Measurements from ENCODE around the gene ME3.

ME3 gene

GRCh38 chr11:86692317-86692716 is 19.9 kb upstream of the ME3 start:
- no peak for DNase-seq

DNA sequence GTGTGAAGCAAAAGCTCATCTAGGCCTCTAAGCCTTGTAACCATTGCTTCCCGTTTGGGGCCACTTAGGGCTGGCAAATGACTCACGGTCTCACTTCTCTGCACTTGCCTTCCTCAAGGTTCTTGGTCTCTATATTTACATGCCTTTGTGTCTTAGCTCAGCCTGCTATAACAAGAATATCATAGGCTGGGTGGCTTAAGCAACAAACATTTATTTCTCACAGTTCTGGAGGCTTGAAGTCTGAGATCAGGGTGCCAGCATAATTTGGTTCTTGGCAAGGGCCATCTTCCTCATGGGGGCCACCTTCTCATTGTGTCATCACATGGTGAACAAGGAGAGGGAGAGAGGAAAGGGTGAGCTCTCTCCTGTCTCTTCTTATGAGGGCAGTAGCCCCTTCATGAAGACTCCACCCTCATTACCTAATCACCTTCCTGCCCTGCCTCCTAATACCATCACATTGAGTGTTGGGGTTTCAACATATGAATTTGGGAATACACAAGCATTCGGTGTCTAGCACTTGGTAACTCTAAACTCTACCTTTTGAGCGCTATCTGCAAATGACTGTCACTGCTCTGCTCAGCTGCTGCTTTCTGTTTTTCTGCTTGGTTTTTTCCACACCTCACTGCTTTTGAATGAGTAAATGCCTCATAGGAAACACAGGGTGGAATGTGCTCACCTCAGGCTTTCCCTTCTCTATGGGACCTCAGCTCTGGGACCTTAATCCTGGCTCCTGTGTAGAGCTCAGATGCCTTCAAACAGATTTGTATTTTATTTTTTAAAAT is 16.2 kb upstream of the ME3 start:
- DNase-seq, result peak; percentile 95

DNA sequence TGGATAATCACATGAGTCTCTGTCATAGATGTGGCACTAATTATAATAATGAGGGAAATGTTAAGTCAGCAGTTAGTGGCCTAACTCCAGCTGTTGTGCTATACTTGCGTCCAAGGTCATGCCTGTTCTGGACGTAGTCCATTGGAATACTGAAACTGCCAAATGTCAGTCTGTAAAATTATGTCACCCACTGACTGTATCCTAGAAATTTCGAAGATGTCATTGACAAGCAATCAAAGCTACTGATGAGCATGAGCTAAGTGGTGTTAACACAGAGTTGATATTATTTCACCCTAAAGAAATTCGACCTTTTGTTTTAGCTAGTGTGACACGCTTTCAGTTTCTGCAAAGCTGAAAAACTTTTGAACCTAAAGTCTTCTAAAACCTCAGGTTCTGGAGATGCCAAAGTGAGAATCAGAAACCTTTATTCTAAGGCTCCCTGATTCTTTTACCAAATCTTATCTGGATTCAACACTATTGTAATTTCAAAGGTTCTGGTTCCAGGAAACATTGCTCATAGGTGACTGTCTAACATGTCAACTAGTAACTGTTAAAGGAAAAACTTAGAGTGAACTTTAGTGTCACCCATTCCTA is 14.9 kb upstream of the ME3 start:
- no peak for DNase-seq

DNA sequence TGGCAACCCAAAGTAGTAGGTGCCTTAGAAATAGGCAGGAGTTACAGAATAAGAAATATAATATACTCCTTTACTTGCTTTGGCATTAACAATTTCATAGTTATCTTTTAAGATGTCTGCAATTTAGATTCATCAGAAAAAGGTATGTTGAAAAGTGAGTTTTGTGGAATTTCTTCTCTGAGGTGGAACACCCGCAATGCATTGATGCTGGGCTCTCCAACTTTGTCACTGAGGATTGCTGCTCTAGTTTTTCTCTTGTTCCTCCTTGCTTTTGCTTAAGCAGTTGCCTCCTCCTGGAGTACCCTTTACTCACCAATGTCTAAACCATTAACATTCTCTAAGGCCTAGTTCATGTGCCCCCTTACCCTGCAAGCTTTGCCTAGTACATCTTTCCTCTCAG is 14.1 kb upstream of the ME3 start:
- no peak for DNase-seq

DNA sequence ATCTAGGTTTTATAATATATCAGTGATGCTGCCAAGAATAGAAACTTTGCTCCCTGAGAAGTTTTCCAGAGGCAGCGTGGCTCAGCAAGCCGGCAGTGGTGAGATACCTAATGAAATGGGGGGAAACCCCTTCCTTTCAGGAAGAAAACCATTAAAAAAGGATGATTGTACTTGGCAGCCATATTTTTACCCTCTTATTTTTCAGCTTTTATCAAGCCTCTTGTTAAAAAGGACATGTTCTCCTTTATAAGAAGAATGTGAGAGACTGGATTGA is 9.0 kb upstream of the ME3 start:
- DNase-seq, result no peak

DNA sequence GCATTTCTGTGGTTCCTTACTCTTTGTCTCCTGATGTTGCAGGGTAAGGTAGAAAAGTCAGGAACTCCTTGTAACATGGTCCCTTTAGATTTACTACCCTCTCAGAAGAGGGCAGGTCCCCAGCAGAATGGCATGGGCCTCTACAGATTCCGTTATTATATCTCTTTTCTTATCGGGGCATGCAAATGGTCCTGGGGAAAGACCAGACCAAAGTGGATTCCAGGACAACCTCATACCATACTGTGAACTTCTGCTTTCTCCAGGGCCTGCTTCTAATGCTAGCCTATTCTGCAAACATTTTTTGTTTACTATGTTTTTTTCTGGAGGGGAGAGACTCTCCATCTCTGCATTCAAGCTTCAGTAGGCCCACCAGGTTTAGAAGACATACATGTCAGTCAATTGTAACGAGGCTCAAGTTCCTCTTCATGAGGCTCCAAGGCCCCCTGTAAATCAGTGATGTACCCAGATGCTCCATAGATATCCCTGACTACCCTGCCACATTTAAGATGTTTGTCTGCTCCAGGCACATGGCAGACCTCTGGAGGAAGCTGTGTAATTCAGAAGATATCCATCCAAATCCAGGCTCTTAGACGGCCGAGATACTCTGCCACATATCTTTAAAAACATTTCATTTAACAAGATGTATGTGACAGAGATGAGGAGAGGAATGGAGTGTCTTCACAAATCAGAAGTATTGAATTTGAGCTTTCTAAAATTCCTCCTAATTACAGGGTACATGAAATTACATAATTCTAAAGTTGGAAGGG is 8.5 kb upstream of the ME3 start:
- no peak for DNase-seq

- no peak for DNase-seq
These were observed 6.4 kb upstream of the ME3 start for GRCh38 chr11:86678823-86679222.

DNA sequence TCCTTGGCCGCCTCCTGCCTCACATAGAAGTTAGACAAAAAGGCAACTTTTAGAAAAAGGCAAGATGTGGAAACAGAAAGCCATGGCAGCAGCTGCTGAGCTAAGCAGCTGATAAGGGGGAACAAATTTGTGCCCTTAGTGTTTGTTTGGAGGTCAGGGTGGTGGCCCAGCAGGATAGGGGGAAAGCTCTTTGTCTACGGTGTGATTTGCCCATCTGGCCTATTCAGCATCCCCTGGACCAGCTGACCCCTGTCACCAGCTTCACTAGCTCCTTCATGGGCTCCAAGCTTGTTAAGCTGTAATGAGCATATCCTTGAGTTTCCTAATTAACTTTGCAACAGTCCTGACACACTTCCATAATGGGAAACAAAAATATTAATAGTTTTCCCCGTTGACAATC is 5.9 kb upstream of the ME3 start:
- DNase-seq, result no peak

DNA sequence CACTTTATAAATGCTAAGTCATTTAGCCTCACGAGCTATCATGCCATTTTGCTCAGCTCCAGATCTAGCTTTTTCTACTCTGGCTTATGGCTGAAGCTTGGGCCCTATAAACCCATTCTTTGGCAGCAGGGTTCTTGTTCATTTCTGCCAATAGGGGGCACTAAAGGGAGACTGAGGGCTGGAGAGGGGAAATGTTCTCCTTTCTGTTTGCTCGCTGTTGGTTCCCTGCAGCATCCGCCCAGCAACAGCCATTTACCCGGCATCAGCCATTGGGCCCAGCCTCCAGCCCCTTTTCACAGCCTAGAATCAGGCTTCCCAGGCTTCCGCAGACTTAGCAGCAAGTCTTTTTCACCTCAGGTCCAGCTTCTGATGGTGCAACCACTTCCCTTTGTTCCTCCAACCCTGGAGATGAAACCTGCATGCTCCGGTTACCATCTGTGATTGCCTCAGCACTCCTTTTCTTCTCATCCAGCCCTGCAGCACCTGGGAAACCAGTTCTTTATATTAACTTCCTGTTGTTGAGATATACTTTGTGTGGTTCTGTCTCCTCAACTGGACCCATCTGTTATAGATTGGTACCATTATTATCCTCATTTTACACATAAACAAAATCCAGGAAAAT is 4.2 kb upstream of the ME3 start:
- DNase-seq, result peak; percentile 27

DNA sequence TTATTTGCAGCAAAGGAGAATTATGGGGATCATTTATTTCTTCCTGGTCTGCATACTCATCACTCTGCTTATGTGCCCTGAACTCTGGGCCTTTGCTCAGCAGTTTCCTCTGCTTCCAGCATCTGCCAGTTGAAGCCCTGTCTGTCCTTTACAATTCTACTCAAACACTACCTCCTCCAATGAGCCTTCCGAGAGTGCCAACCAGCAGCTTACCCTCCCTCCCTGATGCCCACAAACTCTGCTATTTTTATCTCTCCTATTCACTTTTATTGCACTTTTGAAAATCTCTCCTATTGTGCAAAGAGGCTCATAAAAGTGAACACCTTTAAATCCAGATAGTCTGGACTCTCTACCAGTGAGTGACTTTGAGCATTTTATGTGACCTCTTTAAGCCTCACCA is 3.6 kb upstream of the ME3 start:
- no peak for DNase-seq

- DNase-seq, result peak; percentile 87
These were observed 2.6 kb upstream of the ME3 start for GRCh38 chr11:86675017-86675416.

DNA sequence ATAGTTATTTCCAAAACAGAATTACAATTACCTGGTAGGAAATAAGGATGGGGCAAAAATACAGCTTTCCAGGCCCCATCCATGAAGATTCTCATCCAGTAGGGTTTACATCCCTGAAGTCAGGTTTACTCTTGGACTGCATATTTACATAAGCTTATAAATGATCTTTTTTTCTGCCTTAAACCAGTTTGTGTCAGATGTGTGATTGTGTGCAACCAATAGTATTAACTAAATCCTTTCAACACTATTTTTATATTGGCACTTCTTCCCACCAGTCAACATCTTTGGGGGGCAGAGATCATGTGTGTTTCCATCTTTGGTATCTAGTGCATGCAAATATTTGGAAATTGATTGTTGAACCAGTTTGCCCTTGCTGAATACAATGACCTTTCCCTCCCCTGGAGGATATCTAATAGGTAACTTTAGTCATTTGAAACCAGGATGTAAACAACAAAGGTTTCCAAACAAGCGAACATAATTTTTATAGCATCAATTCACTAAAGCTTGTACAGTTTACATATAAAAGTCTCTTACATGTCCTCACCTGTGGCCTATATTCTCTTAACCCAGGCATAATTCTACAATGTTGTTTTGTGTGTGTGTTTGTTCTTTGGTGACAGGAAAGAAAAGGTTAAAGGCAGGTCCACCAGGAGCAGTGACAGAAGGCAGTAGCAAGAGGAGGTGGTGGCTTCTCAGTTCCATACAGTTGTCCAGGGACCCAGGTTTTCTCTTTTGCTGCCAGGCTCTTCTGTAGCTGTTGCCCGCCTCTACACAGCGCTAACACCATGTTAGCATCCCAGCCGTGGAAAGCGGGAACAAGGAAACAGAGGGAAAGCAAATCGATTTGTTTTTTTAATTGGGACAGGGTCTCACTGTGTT is 1.7 kb upstream of the ME3 start:
- no peak for DNase-seq

- DNase-seq, result peak; percentile 26
These were observed 833 bp upstream of the ME3 start for GRCh38 chr11:86673055-86673843.

GRCh38 chr11:86671531-86672006 is 847 bp downstream of the ME3 start:
- no peak for DNase-seq

DNA sequence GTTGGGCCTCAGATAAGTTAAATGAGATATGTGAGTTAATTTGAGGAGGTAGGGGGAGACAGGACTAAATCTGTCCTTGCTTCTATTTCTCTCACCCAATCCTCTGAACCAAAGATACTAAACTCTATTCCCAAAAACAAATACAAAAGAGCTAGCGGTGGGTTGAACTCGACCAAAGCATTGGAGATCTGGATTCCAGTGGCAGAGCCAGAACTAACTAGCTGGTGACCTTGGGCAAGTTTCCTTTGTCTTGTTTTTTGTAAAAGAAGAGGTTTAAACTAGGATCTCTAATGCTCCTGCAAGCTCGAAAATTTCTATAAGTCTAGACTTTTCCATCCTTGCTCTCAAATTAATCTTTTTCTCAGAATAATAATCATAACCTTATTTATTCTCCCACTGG is 1.5 kb downstream of the ME3 start:
- DNase-seq, result no peak

DNA sequence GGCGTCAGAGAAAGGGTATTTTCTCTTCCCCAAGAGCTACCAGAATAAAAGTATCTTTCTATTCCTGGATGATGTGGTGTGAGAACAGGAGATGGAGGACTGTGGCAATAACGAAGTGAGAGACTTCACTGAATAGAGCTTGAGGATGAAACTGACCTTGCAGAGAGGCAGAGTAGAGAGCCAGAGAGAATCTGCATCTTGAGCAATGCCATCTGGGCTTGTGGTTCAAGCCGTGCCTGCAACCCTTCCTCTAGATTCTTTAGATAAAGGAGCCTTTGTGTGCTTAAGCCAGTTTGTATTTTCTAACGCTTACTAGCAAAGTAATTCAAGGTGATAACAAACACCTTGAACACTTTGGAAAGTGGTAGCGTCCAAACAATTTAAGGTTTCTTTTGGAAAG is 2.2 kb downstream of the ME3 start:
- DNase-seq, result peak; percentile 84

- no peak for DNase-seq
These were observed 3.0 kb downstream of the ME3 start for GRCh38 chr11:86669424-86669823.

- DNase-seq, result no peak
These were observed 3.5 kb downstream of the ME3 start for GRCh38 chr11:86668929-86669328.

- no peak for DNase-seq
These were observed 6.2 kb downstream of the ME3 start for GRCh38 chr11:86666193-86666592.

DNA sequence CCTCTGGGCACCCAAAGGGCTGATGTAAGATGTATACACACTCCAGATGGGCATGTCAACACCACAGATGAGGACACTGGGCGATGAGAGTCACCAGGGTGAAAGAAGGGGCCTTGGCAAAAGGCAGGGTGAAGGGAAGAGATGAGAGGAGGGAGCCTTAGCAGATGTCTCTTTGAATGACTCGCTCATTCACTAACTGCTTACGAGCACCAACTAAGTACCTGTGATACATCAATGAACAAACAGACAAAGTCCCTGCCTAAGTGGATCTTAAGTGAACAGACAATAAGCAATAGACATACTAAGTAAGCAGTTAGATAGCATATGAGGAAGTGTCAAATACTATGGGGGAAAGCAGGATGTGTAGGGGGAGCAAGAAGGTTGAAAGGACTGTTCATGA is 7.5 kb downstream of the ME3 start:
- DNase-seq, result no peak

DNA sequence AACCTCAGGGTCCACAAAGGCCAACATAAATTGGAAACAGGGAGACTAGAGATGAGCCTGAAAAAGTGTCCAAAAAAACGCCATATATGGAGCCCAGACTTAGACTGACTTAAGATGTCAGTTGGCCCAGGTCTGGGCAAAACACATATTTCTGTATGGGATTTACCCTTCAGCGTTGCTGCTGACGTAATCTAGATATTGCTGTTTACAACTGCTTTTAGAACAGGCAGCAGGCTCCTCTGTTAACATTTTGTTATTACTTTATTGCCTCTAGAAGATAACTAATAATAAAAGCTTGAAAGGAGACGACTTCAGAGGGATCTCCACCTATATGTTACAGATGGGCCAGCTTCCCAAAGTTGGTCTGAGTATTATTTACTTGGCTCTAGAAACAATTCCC is 8.7 kb downstream of the ME3 start:
- no peak for DNase-seq

DNA sequence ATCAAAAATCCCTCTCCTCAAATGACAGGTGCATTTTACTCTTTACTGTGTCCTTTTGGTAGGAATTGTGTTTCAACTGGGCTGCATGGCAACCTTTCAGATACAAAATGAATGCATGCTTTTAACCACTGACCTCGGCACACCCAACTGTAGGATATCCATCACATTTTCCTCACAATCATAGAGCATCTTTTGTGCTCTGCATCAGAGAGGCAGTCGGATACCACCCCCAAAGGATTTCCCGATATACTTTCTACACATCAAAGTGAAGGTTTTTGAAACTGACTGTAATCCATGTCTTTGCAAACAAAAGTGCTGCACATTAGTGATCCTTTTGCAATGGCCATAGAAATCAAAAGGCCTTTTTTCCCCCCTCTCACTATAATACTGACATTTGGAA is 9.1 kb downstream of the ME3 start:
- DNase-seq, result no peak

All from MV-4-11 (cell line).